Osteoblast (primary cell): ENCODE results near the gene CD2BP2. TPM values are rescaled to one million over a fixed set of nuclear protein-coding genes. Genes with fewer than 3 reads are reported as not detected.
A peak's percentile ranks its signal among the peaks of the same experiment; 100 is the strongest.

Experiments
- DNase-seq: peaks from one replicate; pipeline ENCODE4 v3.0.0; 2011; ENCODE audit warnings: low spot score, mixed read lengths; ENCODE audit not compliant: insufficient read length; ENCODE audit errors: missing footprints
- H2AFZ ChIP-seq: 2 replicates; pipeline ENCODE4 v1.6.0; 2011; ENCODE audit warnings: mild to moderate bottlenecking, low read length
- H3K27ac ChIP-seq: 2 replicates; pipeline ENCODE4 v1.5.1; 2011; ENCODE audit warnings: mild to moderate bottlenecking, low read depth, low read length, moderate library complexity
- H3K27me3 ChIP-seq: 2 replicates; pipeline ENCODE4 v1.6.0; 2012; ENCODE audit warnings: mild to moderate bottlenecking, control low read depth, inconsistent platforms, low read length, moderate library complexity; ENCODE audit not compliant: insufficient read depth
- H3K36me3 ChIP-seq: 2 replicates; pipeline ENCODE4 v1.5.1; 2011; ENCODE audit warnings: mild to moderate bottlenecking, low read length, control low read depth, moderate library complexity; ENCODE audit not compliant: insufficient read depth
- H3K4me1 ChIP-seq: 2 replicates; pipeline ENCODE4 v1.5.1; 2011; ENCODE audit warnings: mild to moderate bottlenecking, low read length, control low read depth, moderate library complexity; ENCODE audit not compliant: insufficient read depth
- H3K4me2 ChIP-seq: 2 replicates; pipeline ENCODE4 v1.6.0; 2011; ENCODE audit warnings: mild to moderate bottlenecking, low read length; ENCODE audit not compliant: insufficient read depth
- H3K4me3 ChIP-seq: fragments of 200-600 bp; sonication (generic); 3 replicates; pipeline ENCODE4 v1.5.1; 2012; ENCODE audit warnings: mild to moderate bottlenecking, low read length, inconsistent platforms; ENCODE audit not compliant: insufficient read depth
- H3K79me2 ChIP-seq: 2 replicates; pipeline ENCODE4 v1.6.0; 2012; ENCODE audit warnings: mild to moderate bottlenecking, low read length, control low read depth, inconsistent platforms; ENCODE audit not compliant: insufficient read depth
- H3K9me3 ChIP-seq: 2 replicates; pipeline ENCODE4 v1.5.1; 2011; ENCODE audit warnings: low read depth, low read length, control low read depth
- H4K20me1 ChIP-seq: 2 replicates; pipeline ENCODE4 v1.6.0; 2012; ENCODE audit warnings: mild to moderate bottlenecking, low read length, control low read depth; ENCODE audit not compliant: insufficient read depth
- CTCF ChIP-seq: IDR thresholded peaks from 2 replicates; pipeline ENCODE4 v1.5.1; 2011; ENCODE audit warnings: mild to moderate bottlenecking, low read depth, low read length, moderate library complexity; ENCODE audit errors: extremely low read depth
- total RNA-seq: library from RNA; depleted of rRNA; stranded (reverse); fragments of >200 nt; gene quantifications from 2 replicates; pipeline ENCODE4 v1.2.3, GENCODE V29; 2012

CD2BP2 gene
- total RNA-seq, 1 donor: 32.9 TPM

- Histone ChIP-seq H3K27me3 (no peaks in the 10 kb centered on the region), H3K4me2 (no peak overlapping the region), H4K20me1 (peaks cover 9% of the 10 kb centered on the region), H3K9me3 (no peaks in the 10 kb centered on the region), H3K4me3 (no peak overlapping the region), H3K79me2 (peaks cover 80% of the 10 kb centered on the region), H3K27ac (no peak overlapping the region), H2AFZ (no peak overlapping the region), H3K36me3 (peaks cover 54% of the 10 kb centered on the region), H3K4me1 (peaks cover 26% of the 10 kb centered on the region)
- TF ChIP-seq CTCF: no peak
- DNase-seq: no peak
Measured at GRCh38 chr16:30358577-30358936, 3.4 kb upstream of the CD2BP2 start.

- no peaks in the 10 kb centered on the region for H3K27me3 ChIP-seq
- no peak overlapping the region for H3K27ac ChIP-seq
- peaks cover 54% of the 10 kb centered on the region for H3K36me3 ChIP-seq
- H3K4me1 ChIP-seq: peaks cover 26% of the 10 kb centered on the region
- no peaks in the 10 kb centered on the region for H3K9me3 ChIP-seq
- DNase-seq: peak; percentile 25
- peaks cover 80% of the 10 kb centered on the region for H3K79me2 ChIP-seq
- H4K20me1 ChIP-seq: peaks cover 9% of the 10 kb centered on the region
- no peak overlapping the region for H2AFZ ChIP-seq
- H3K4me3 ChIP-seq: no peak overlapping the region
- H3K4me2 ChIP-seq: no peak overlapping the region
- TF ChIP-seq CTCF: no peak
Measured at GRCh38 chr16:30357715-30358576, 2.8 kb upstream of the CD2BP2 start.

GRCh38 chr16:30357085-30357714 is 2.1 kb upstream of the CD2BP2 start:
- H3K4me3 ChIP-seq: no peak overlapping the region
- peaks cover 31% of the 10 kb centered on the region for H3K4me1 ChIP-seq
- H3K79me2 ChIP-seq: peaks cover 73% of the 10 kb centered on the region
- H3K27me3 ChIP-seq: no peaks in the 10 kb centered on the region
- H3K36me3 ChIP-seq: peaks cover 58% of the 10 kb centered on the region
- no peak overlapping the region for H3K4me2 ChIP-seq
- H4K20me1 ChIP-seq: peaks cover 14% of the 10 kb centered on the region
- H2AFZ ChIP-seq: no peak overlapping the region
- no peak for TF ChIP-seq CTCF
- no peak for DNase-seq
- no peak overlapping the region for H3K27ac ChIP-seq
- H3K9me3 ChIP-seq: no peaks in the 10 kb centered on the region

- peaks cover 58% of the 10 kb centered on the region for H3K36me3 ChIP-seq
- no peak overlapping the region for H2AFZ ChIP-seq
- peak; percentile 74 for DNase-seq
- peak overlapping the region; percentile 100 for H3K27ac ChIP-seq
- peak overlapping the region; percentile 89 for H3K4me3 ChIP-seq
- peaks cover 70% of the 10 kb centered on the region for H3K79me2 ChIP-seq
- no peaks in the 10 kb centered on the region for H3K27me3 ChIP-seq
- H3K9me3 ChIP-seq: no peaks in the 10 kb centered on the region
- H3K4me2 ChIP-seq: peak overlapping the region; percentile 92
- peaks cover 37% of the 10 kb centered on the region for H3K4me1 ChIP-seq
- no peak for TF ChIP-seq CTCF
- H4K20me1 ChIP-seq: peaks cover 19% of the 10 kb centered on the region
Measured at GRCh38 chr16:30356401-30357084, 1.4 kb upstream of the CD2BP2 start.
